DND-41 (cell line): ENCODE results near the gene STK32B.

Experiments
- EZH2 ChIP-seq: IDR thresholded peaks from 3 replicates; pipeline ENCODE4 v1.6.1; 2012; ENCODE audit warnings: borderline replicate concordance, low read depth, mild to moderate bottlenecking, moderate library complexity, low read length, inconsistent platforms; ENCODE audit not compliant: severe bottlenecking
- TF ChIP-seq, protein P1 (sequence below): IDR thresholded peaks from 2 replicates; pipeline ENCODE4 v1.5.1; 2012; ENCODE audit warnings: borderline replicate concordance, low read length, moderate library complexity, mild to moderate bottlenecking; ENCODE audit not compliant: poor library complexity, severe bottlenecking; ENCODE audit errors: extremely low read depth

GRCh38 chr4:5462254-5462835 lies 411.1 kb downstream of the STK32B start:
- TF ChIP-seq, protein P1, sequence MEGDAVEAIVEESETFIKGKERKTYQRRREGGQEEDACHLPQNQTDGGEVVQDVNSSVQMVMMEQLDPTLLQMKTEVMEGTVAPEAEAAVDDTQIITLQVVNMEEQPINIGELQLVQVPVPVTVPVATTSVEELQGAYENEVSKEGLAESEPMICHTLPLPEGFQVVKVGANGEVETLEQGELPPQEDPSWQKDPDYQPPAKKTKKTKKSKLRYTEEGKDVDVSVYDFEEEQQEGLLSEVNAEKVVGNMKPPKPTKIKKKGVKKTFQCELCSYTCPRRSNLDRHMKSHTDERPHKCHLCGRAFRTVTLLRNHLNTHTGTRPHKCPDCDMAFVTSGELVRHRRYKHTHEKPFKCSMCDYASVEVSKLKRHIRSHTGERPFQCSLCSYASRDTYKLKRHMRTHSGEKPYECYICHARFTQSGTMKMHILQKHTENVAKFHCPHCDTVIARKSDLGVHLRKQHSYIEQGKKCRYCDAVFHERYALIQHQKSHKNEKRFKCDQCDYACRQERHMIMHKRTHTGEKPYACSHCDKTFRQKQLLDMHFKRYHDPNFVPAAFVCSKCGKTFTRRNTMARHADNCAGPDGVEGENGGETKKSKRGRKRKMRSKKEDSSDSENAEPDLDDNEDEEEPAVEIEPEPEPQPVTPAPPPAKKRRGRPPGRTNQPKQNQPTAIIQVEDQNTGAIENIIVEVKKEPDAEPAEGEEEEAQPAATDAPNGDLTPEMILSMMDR: no peak
- TF ChIP-seq EZH2: no peak
